DOHH2 (cell line): ENCODE results near the gene HHAT.

Experiments used
- H3F3A ChIP-seq: fragments of 200-600 bp; sonication (generic), shearing (Covaris generic); 2 replicates; pipeline ENCODE4 v1.6.0; 2016; ENCODE audit warnings: antibody characterized with exemption, mild to moderate bottlenecking; ENCODE audit not compliant: control insufficient read depth, insufficient read depth
- H3K27ac ChIP-seq: fragments of 200-600 bp; sonication (generic); 2 replicates; pipeline ENCODE4 v1.5.1; 2014; ENCODE audit warnings: low read depth, mild to moderate bottlenecking, low read length, moderate library complexity
- H3K27me3 ChIP-seq: fragments of 200-600 bp; sonication (generic); 2 replicates; pipeline ENCODE4 v1.6.1; 2014; ENCODE audit warnings: mild to moderate bottlenecking, low read length, mixed read lengths; ENCODE audit not compliant: control insufficient read depth
- H3K36me3 ChIP-seq: fragments of 200-600 bp; sonication (generic); 2 replicates; pipeline ENCODE4 v1.6.1; 2014; ENCODE audit warnings: mild to moderate bottlenecking, low read length, moderate library complexity, mixed read lengths; ENCODE audit not compliant: control insufficient read depth
- H3K4me1 ChIP-seq: fragments of 200-600 bp; sonication (generic); 2 replicates; pipeline ENCODE4 v1.6.1; 2014; ENCODE audit warnings: mild to moderate bottlenecking, low read length, mixed read lengths; ENCODE audit not compliant: control insufficient read depth
- H3K4me2 ChIP-seq: fragments of 200-600 bp; sonication (generic); 2 replicates; pipeline ENCODE4 v1.6.0; 2014; ENCODE audit warnings: mild to moderate bottlenecking, low read length, moderate library complexity
- H3K4me3 ChIP-seq: fragments of 200-600 bp; sonication (generic); 2 replicates; pipeline ENCODE4 v1.5.1; 2014; ENCODE audit warnings: mild to moderate bottlenecking, low read length, mixed read lengths
- H3K79me2 ChIP-seq: fragments of 200-600 bp; sonication (generic); 2 replicates; pipeline ENCODE4 v1.6.1; 2014; ENCODE audit warnings: mild to moderate bottlenecking, low read length, mixed read lengths; ENCODE audit not compliant: control insufficient read depth
- H3K9me2 ChIP-seq: fragments of 200-600 bp; sonication (generic); replicated peaks from 2 replicates; pipeline ENCODE4 v1.6.1; 2014; ENCODE audit warnings: mild to moderate bottlenecking, low read length, mixed read lengths; ENCODE audit not compliant: control insufficient read depth
- H3K9me3 ChIP-seq: fragments of 200-600 bp; sonication (generic); 2 replicates; pipeline ENCODE4 v1.6.1; 2014; ENCODE audit warnings: antibody characterized with exemption, low read length, mixed read lengths; ENCODE audit not compliant: control insufficient read depth, insufficient read depth
- H4K20me1 ChIP-seq: fragments of 200-600 bp; sonication (generic); 2 replicates; pipeline ENCODE4 v1.6.0; 2014; ENCODE audit warnings: low read depth, mild to moderate bottlenecking, antibody characterized with exemption, low read length, moderate library complexity; ENCODE audit not compliant: control insufficient read depth, insufficient read depth
- CTCF ChIP-seq: fragments of 200-600 bp; sonication (generic); IDR thresholded peaks from one replicate; pipeline ENCODE4 v1.5.1; 2014; ENCODE audit warnings: antibody characterized with exemption, mild to moderate bottlenecking, low read depth, low read length; ENCODE audit not compliant: poor library complexity, severe bottlenecking
- EZH2phosphoT487 ChIP-seq: fragments of 200-600 bp; sonication (generic); IDR thresholded peaks from 2 replicates; pipeline ENCODE4 v1.6.1; 2017; ENCODE audit warnings: borderline replicate concordance, mild to moderate bottlenecking, antibody characterized with exemption, low read length, moderate library complexity, mixed read lengths

The HHAT gene

GRCh38 chr1:210384625-210385024 lies 55.9 kb downstream of the HHAT start:
- no peak overlapping the region for H3K4me2 ChIP-seq
- H3K9me2 ChIP-seq = no peaks in the 10 kb centered on the region
- H3F3A ChIP-seq = no peaks in the 10 kb centered on the region
- no peaks in the 10 kb centered on the region for H4K20me1 ChIP-seq
- no peak for TF ChIP-seq EZH2phosphoT487
- no peak for TF ChIP-seq CTCF
- H3K4me1 ChIP-seq = no peaks in the 10 kb centered on the region
- no peak overlapping the region for H3K27ac ChIP-seq
- H3K79me2 ChIP-seq = no peaks in the 10 kb centered on the region
- no peak overlapping the region for H3K4me3 ChIP-seq
- no peaks in the 10 kb centered on the region for H3K27me3 ChIP-seq
- H3K9me3 ChIP-seq = no peaks in the 10 kb centered on the region
- H3K36me3 ChIP-seq = no peaks in the 10 kb centered on the region

- Histone ChIP-seq H3K9me3 (no peaks in the 10 kb centered on the region), H3K36me3 (no peaks in the 10 kb centered on the region), H3K27me3 (no peaks in the 10 kb centered on the region), H3K4me2 (no peak overlapping the region), H3F3A (no peaks in the 10 kb centered on the region), H4K20me1 (no peaks in the 10 kb centered on the region), H3K79me2 (no peaks in the 10 kb centered on the region), H3K4me1 (no peaks in the 10 kb centered on the region), H3K27ac (no peak overlapping the region), H3K4me3 (no peak overlapping the region), H3K9me2 (no peaks in the 10 kb centered on the region)
- TF ChIP-seq CTCF = no peak
- no peak for TF ChIP-seq EZH2phosphoT487
Observed at GRCh38 chr1:210385228-210385627, 56.5 kb downstream of the HHAT start.

- no peaks in the 10 kb centered on the region for H3K36me3 ChIP-seq
- no peaks in the 10 kb centered on the region for H4K20me1 ChIP-seq
- H3K4me2 ChIP-seq = no peak overlapping the region
- no peak overlapping the region for H3K27ac ChIP-seq
- TF ChIP-seq CTCF (no peak), EZH2phosphoT487 (no peak)
- H3K9me2 ChIP-seq = no peaks in the 10 kb centered on the region
- H3K27me3 ChIP-seq = peaks cover 2% of the 10 kb centered on the region; the same call in 1 of the 2 replicates
- no peaks in the 10 kb centered on the region for H3K9me3 ChIP-seq
- H3K4me1 ChIP-seq = no peaks in the 10 kb centered on the region
- no peaks in the 10 kb centered on the region for H3K79me2 ChIP-seq
- H3K4me3 ChIP-seq = no peak overlapping the region
- no peaks in the 10 kb centered on the region for H3F3A ChIP-seq
Observed at GRCh38 chr1:210394281-210394821, 65.6 kb downstream of the HHAT start.
